Astrocyte of the cerebellum (primary cell): Measurements from ENCODE around the gene MAPKBP1.

Experiments used
- DNase-seq: peaks from one replicate; pipeline ENCODE4 v3.0.0-alpha.2; 2011; ENCODE audit warnings: low read depth
- H3K4me3 ChIP-seq: 2 replicates; pipeline ENCODE4 v1.5.1; 2011; ENCODE audit warnings: mild to moderate bottlenecking, low read depth, low read length, moderate library complexity
- CTCF ChIP-seq: IDR thresholded peaks from 2 replicates; pipeline ENCODE4 v1.5.1; 2012; ENCODE audit warnings: low read length, low read depth, moderate library complexity, mild to moderate bottlenecking; ENCODE audit errors: missing control alignments
- in situ Hi-C: cut with HindIII; loops from 2 replicates; pipeline ENCODE4 v1.10.0; 2017; ENCODE audit warnings: low sequenced_read_pairs

The MAPKBP1 gene

GRCh38 chr15:41874736-41875135 lies 100.5 kb downstream of the MAPKBP1 start:
- in situ Hi-C loops = loop anchor here (25.0 kb wide), 1 partner anchor 87 kb away; no protein-coding TSS in a partner anchor
- no peak for DNase-seq
- no peak overlapping the region for H3K4me3 ChIP-seq
- TF ChIP-seq CTCF = no peak

- no peak for DNase-seq
- in situ Hi-C loops = loop anchor here (25.0 kb wide), 1 partner anchor 89 kb away; no protein-coding TSS in a partner anchor
- no peak overlapping the region for H3K4me3 ChIP-seq
- TF ChIP-seq CTCF = no peak
These were observed 101.7 kb downstream of the MAPKBP1 start for GRCh38 chr15:41876007-41876406.

GRCh38 chr15:41876689-41877088 lies 102.4 kb downstream of the MAPKBP1 start:
- H3K4me3 ChIP-seq = no peak overlapping the region
- in situ Hi-C loops = loop anchor here (25.0 kb wide), 1 partner anchor 89 kb away; no protein-coding TSS in a partner anchor
- no peak for TF ChIP-seq CTCF
- DNase-seq = no peak
